ENCODE data around the gene SLIT3. TPM values are rescaled to one million over a fixed set of nuclear protein-coding genes. Genes with fewer than 3 reads are reported as not detected.

The SLIT3 gene
- total RNA-seq, 1 experiment from 2014 or later, result not detected

DNA sequence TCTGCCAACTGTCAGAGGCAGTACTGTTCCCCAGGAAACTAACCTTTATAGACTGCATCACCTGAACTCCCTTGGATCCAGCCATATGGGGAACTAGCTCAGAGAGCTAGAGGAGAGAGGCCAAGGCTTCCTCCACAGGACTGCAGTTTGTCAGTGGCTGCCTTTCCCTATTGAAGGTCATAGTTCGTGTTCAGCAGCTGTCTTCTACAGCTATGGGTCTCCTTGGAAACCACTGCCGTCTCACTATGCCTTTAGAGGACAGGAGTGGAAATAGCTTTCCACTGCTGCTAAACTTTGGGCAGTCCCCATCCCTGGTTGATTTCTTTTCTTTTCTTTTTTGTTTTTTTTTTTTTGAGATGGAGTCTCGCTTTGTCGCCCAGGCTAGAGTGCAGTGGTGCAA is 4.4 kb upstream of the SLIT3 start:
- 0 out of 2 replicates have a peak, but pooled peaks cover 3% of the 10 kb centered on the region for H3K27me3 ChIP-seq (ENCODE audit: insufficient read depth, low read depth)
- H3K27ac ChIP-seq, result no peak overlapping the region
- H4K20me1 ChIP-seq (ENCODE audit: insufficient read depth), result no peaks in the 10 kb centered on the region
- H3K36me3 ChIP-seq (ENCODE audit: low read depth), result no peaks in the 10 kb centered on the region
- TF ChIP-seq CTCF (conservative IDR thresholded peaks at IDR 0.05), result no peak
- TF ChIP-seq EZH2 (IDR thresholded peaks at IDR 0.05; ENCODE audit: low read depth), result no peak
- no peaks in the 10 kb centered on the region for H3K9me3 ChIP-seq (ENCODE audit: insufficient read depth, low read depth)
- ChIA-PET POLR2A (ENCODE audit: unreplicated experiment) (no interaction called here), CTCF (no interaction called here)
- H3K4me2 ChIP-seq, result no peak overlapping the region
- H3K4me1 ChIP-seq (replicated peaks; ENCODE audit: insufficient read depth), result no peaks in the 10 kb centered on the region
- H3K4me3 ChIP-seq, result no peak overlapping the region
- no peaks in the 10 kb centered on the region for H3K79me2 ChIP-seq (ENCODE audit: low read depth)
- intact Hi-C loops (cut with micrococcal nuclease; ENCODE audit: unreplicated experiment), result loop anchor here (10.0 kb wide), 1 partner anchor 109 kb away; no protein-coding TSS in a partner anchor
- BruUV-seq (replicated peaks), result no TSS peak
- H3K9me2 ChIP-seq (ENCODE audit: insufficient read depth), result no peaks in the 10 kb centered on the region
- no peak for DNase-seq
- H3F3A ChIP-seq (ENCODE audit: insufficient read depth, low read depth), result no peaks in the 10 kb centered on the region
- H2AFZ ChIP-seq, result no peak overlapping the region

DNA sequence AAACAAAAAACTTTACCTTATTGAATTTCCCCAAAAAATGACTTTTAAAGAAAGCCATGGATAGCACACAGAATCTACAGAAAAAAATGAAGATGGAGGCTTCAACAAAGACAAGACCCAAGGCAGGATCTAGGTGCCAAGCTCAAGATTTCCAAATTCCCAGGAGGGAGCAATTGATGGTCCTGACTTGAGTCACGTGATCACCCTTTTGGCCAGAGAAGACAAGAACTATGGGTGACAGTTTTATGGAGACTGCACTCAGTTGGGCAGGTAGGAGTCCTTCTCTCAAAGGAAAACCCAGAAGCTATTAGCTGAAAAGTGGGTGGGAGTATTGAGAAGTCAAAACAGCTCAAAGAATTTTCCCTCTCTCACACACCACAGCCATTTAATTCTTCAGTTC is 3.2 kb upstream of the SLIT3 start:
- Histone ChIP-seq H4K20me1 (ENCODE audit: insufficient read depth) (no peaks in the 10 kb centered on the region), H3K79me2 (ENCODE audit: low read depth) (no peaks in the 10 kb centered on the region), H3K27ac (no peak overlapping the region), H3K9me2 (ENCODE audit: insufficient read depth) (no peaks in the 10 kb centered on the region), H2AFZ (no peak overlapping the region), H3K4me1 (replicated peaks; ENCODE audit: insufficient read depth) (no peaks in the 10 kb centered on the region), H3K4me3 (no peak overlapping the region), H3F3A (ENCODE audit: insufficient read depth, low read depth) (no peaks in the 10 kb centered on the region), H3K27me3 (ENCODE audit: insufficient read depth, low read depth) (0 out of 2 replicates have a peak, but pooled peaks cover 3% of the 10 kb centered on the region), H3K36me3 (ENCODE audit: low read depth) (no peaks in the 10 kb centered on the region), H3K4me2 (no peak overlapping the region), H3K9me3 (ENCODE audit: insufficient read depth, low read depth) (no peaks in the 10 kb centered on the region)
- CTCF ChIA-PET, result no interaction called here
- no TSS peak for BruUV-seq (replicated peaks)
- intact Hi-C loops (cut with micrococcal nuclease; ENCODE audit: unreplicated experiment), result loop anchor here (5.0 to 10.0 kb wide), 2 partner anchors 111 to 317 kb away; no protein-coding TSS in a partner anchor
- POLR2A ChIA-PET (ENCODE audit: unreplicated experiment), result no interaction called here
- TF ChIP-seq EZH2 (IDR thresholded peaks at IDR 0.05; ENCODE audit: low read depth) (no peak), CTCF (conservative IDR thresholded peaks at IDR 0.05) (no peak)
- no peak for DNase-seq

DNA sequence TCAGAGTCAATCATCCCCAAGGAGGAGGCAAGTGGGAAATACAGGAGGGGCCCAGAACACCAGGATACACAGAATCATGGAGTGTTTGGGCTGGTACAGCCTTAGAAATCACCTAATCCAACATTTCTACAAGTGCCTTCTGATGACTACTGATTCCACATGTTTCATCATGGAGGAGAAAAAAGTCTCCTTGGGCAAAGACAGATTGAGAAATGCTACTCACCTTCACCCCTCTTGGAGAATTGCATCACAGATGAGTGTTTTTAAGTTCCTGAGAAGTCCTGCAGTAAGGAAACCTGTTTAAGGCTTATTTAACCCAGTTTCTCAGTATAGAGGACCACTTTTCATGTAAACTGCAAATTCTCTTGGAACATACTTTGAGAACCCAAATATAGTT is 2.2 kb upstream of the SLIT3 start:
- H3K9me2 ChIP-seq (ENCODE audit: insufficient read depth), result no peaks in the 10 kb centered on the region
- H4K20me1 ChIP-seq (ENCODE audit: insufficient read depth), result no peaks in the 10 kb centered on the region
- H3K79me2 ChIP-seq (ENCODE audit: low read depth), result no peaks in the 10 kb centered on the region
- H3K36me3 ChIP-seq (ENCODE audit: low read depth), result no peaks in the 10 kb centered on the region
- no peak overlapping the region for H2AFZ ChIP-seq
- H3K27me3 ChIP-seq (ENCODE audit: insufficient read depth, low read depth), result 0 out of 2 replicates have a peak, but pooled peaks cover 8% of the 10 kb centered on the region
- intact Hi-C loops (cut with micrococcal nuclease; ENCODE audit: unreplicated experiment), result loop anchor here (5.0 to 10.0 kb wide), 2 partner anchors 112 to 316 kb away; no protein-coding TSS in a partner anchor
- no peak for TF ChIP-seq CTCF (conservative IDR thresholded peaks at IDR 0.05)
- TF ChIP-seq EZH2 (IDR thresholded peaks at IDR 0.05; ENCODE audit: low read depth), result no peak
- ChIA-PET POLR2A (ENCODE audit: unreplicated experiment) (no interaction called here), CTCF (no interaction called here)
- no peak overlapping the region for H3K4me2 ChIP-seq
- no peak for DNase-seq
- H3K9me3 ChIP-seq (ENCODE audit: insufficient read depth, low read depth), result no peaks in the 10 kb centered on the region
- no peaks in the 10 kb centered on the region for H3F3A ChIP-seq (ENCODE audit: insufficient read depth, low read depth)
- H3K4me3 ChIP-seq, result no peak overlapping the region
- no peak overlapping the region for H3K27ac ChIP-seq
- BruUV-seq (replicated peaks), result no TSS peak
- H3K4me1 ChIP-seq (replicated peaks; ENCODE audit: insufficient read depth), result no peaks in the 10 kb centered on the region

Data from PC-9 (cell line).